Astrocyte (in vitro differentiated cells and primary cell): ENCODE results near the gene PAMR1. TPM values are rescaled to one million over a fixed set of nuclear protein-coding genes. Genes with fewer than 3 reads are reported as not detected.
A peak's percentile ranks its signal among the peaks of the same experiment; 100 is the strongest.

Experiments used
- DNase-seq: peaks from one replicate; pipeline ENCODE4 v3.0.0-alpha.2; 2010; ENCODE audit warnings: low read depth
- FAIRE-seq: peaks from 2 replicates; lab custom pipeline; 2011; peaks lifted over from hg19 to GRCh38; lab: Jason Lieb, UNC
- H2AFZ ChIP-seq: 2 replicates; pipeline ENCODE4 v1.6.0; 2012; ENCODE audit warnings: low read depth, low read length, inconsistent platforms
- H3K27ac ChIP-seq: 2 replicates; pipeline ENCODE4 v1.5.1; 2011; ENCODE audit warnings: low read depth, low read length, inconsistent platforms
- H3K27me3 ChIP-seq: 2 replicates; pipeline ENCODE4 v1.6.0; 2011; ENCODE audit warnings: low read length, inconsistent platforms; ENCODE audit not compliant: insufficient read depth
- H3K36me3 ChIP-seq: 2 replicates; pipeline ENCODE4 v1.5.1; 2011; ENCODE audit warnings: low read length, inconsistent platforms; ENCODE audit not compliant: insufficient read depth
- H3K4me1 ChIP-seq: 2 replicates; pipeline ENCODE4 v1.5.1; 2011; ENCODE audit warnings: low read length, inconsistent platforms; ENCODE audit not compliant: insufficient read depth
- H3K4me2 ChIP-seq: 2 replicates; pipeline ENCODE4 v1.6.0; 2012; ENCODE audit warnings: low read length, inconsistent platforms
- H3K4me3 ChIP-seq: 2 replicates; pipeline ENCODE4 v1.5.1; 2011; ENCODE audit warnings: low read depth, mild to moderate bottlenecking, low read length, inconsistent platforms; ENCODE audit not compliant: insufficient read depth
- H3K79me2 ChIP-seq: 2 replicates; pipeline ENCODE4 v1.6.0; 2012; ENCODE audit warnings: mild to moderate bottlenecking, low read length, inconsistent platforms; ENCODE audit not compliant: insufficient read depth
- H3K9ac ChIP-seq: 2 replicates; pipeline ENCODE4 v1.6.0; 2012; ENCODE audit warnings: mild to moderate bottlenecking, low read length, inconsistent platforms
- H3K9me3 ChIP-seq: 2 replicates; pipeline ENCODE4 v1.5.1; 2012; ENCODE audit warnings: low read depth, mild to moderate bottlenecking, low read length, inconsistent platforms; ENCODE audit not compliant: insufficient read depth
- H4K20me1 ChIP-seq: 2 replicates; pipeline ENCODE4 v1.6.0; 2012; ENCODE audit warnings: low read length, inconsistent platforms; ENCODE audit not compliant: insufficient read depth
- H3K27ac Mint-ChIP-seq: one replicate; pipeline ENCODE4 v1.8.0; 2021; ENCODE audit warnings: mild to moderate bottlenecking, mixed read lengths; ENCODE audit not compliant: unreplicated experiment
- H3K27me3 Mint-ChIP-seq: one replicate; pipeline ENCODE4 v1.8.0; 2021; ENCODE audit warnings: low read depth, mixed read lengths; ENCODE audit not compliant: unreplicated experiment
- H3K36me3 Mint-ChIP-seq: one replicate; pipeline ENCODE4 v1.8.0; 2021; ENCODE audit warnings: low read depth, mixed read lengths; ENCODE audit not compliant: unreplicated experiment
- H3K4me1 Mint-ChIP-seq: one replicate; pipeline ENCODE4 v1.8.0; 2021; ENCODE audit warnings: low read depth, mixed read lengths; ENCODE audit not compliant: unreplicated experiment
- H3K4me3 Mint-ChIP-seq: one replicate; pipeline ENCODE4 v1.8.0; 2021; ENCODE audit warnings: mild to moderate bottlenecking, moderate library complexity, mixed read lengths; ENCODE audit not compliant: unreplicated experiment
- H3K9me3 Mint-ChIP-seq: one replicate; pipeline ENCODE4 v1.8.0; 2021; ENCODE audit warnings: mild to moderate bottlenecking, mixed read lengths; ENCODE audit not compliant: unreplicated experiment
- CTCF ChIP-seq: IDR thresholded peaks from 2 replicates; pipeline ENCODE4 v1.5.1; 2011; ENCODE audit warnings: low read depth, mild to moderate bottlenecking, inconsistent platforms, low read length, moderate library complexity; ENCODE audit not compliant: insufficient read depth
- EZH2 ChIP-seq: IDR thresholded peaks from 2 replicates; pipeline ENCODE4 v1.6.1; 2012; ENCODE audit warnings: mild to moderate bottlenecking, low read length, inconsistent platforms; ENCODE audit not compliant: insufficient read depth
- total RNA-seq: library from RNA; stranded (reverse); gene quantifications from 2 replicates; pipeline ENCODE4 v1.2.1, GENCODE V29; 2021

The PAMR1 gene
- total RNA-seq, 1 donor from 2014 or later, result 12.6 TPM

- no peaks in the 10 kb centered on the region for H3K79me2 ChIP-seq
- H3K9ac ChIP-seq, result no peak overlapping the region
- Mint-ChIP-seq H3K36me3 (peaks cover 12% of the 10 kb centered on the region), H3K27me3 (peaks cover 18% of the 10 kb centered on the region), H3K27ac (no peak overlapping the region), H3K9me3 (no peaks in the 10 kb centered on the region), H3K4me1 (no peaks in the 10 kb centered on the region), H3K4me3 (no peak overlapping the region)
- H3K9me3 ChIP-seq, result no peaks in the 10 kb centered on the region
- DNase-seq (no peak), FAIRE-seq (peak; percentile 56)
- no peaks in the 10 kb centered on the region for H3K36me3 ChIP-seq
- TF ChIP-seq EZH2 (no peak), CTCF (peak; percentile 25)
- no peak overlapping the region for H3K4me3 ChIP-seq
- H2AFZ ChIP-seq, result no peak overlapping the region
- H3K4me2 ChIP-seq, result no peak overlapping the region
- no peak overlapping the region for H3K27ac ChIP-seq
- H3K27me3 ChIP-seq, result no peaks in the 10 kb centered on the region
- H4K20me1 ChIP-seq, result no peaks in the 10 kb centered on the region
- H3K4me1 ChIP-seq, result peaks cover 3% of the 10 kb centered on the region
Observed at GRCh38 chr11:35464308-35464707, 61.1 kb downstream of the PAMR1 start.

- Mint-ChIP-seq H3K27me3 (peaks cover 11% of the 10 kb centered on the region), H3K4me3 (no peak overlapping the region), H3K4me1 (peaks cover 2% of the 10 kb centered on the region), H3K9me3 (no peaks in the 10 kb centered on the region), H3K36me3 (peaks cover 12% of the 10 kb centered on the region), H3K27ac (no peak overlapping the region)
- Histone ChIP-seq H3K36me3 (no peaks in the 10 kb centered on the region), H3K27me3 (no peaks in the 10 kb centered on the region), H3K79me2 (no peaks in the 10 kb centered on the region), H3K27ac (no peak overlapping the region), H3K4me1 (peaks cover 3% of the 10 kb centered on the region), H4K20me1 (no peaks in the 10 kb centered on the region), H2AFZ (no peak overlapping the region), H3K4me3 (no peak overlapping the region), H3K9me3 (no peaks in the 10 kb centered on the region), H3K4me2 (no peak overlapping the region), H3K9ac (no peak overlapping the region)
- TF ChIP-seq EZH2 (no peak), CTCF (no peak)
- no peak for FAIRE-seq
- no peak for DNase-seq
Observed at GRCh38 chr11:35463331-35463751, 62.1 kb downstream of the PAMR1 start.

GRCh38 chr11:35461917-35462538 is 63.4 kb downstream of the PAMR1 start:
- H3K79me2 ChIP-seq, result no peaks in the 10 kb centered on the region
- H3K36me3 ChIP-seq, result no peaks in the 10 kb centered on the region
- peaks cover 3% of the 10 kb centered on the region for H3K4me1 ChIP-seq
- no peaks in the 10 kb centered on the region for H3K27me3 ChIP-seq
- H2AFZ ChIP-seq, result no peak overlapping the region
- Mint-ChIP-seq H3K27ac (no peak overlapping the region), H3K27me3 (peaks cover 3% of the 10 kb centered on the region), H3K36me3 (peaks cover 7% of the 10 kb centered on the region), H3K4me3 (no peak overlapping the region), H3K9me3 (no peaks in the 10 kb centered on the region), H3K4me1 (peaks cover 2% of the 10 kb centered on the region)
- no peak overlapping the region for H3K4me3 ChIP-seq
- FAIRE-seq (no peak), DNase-seq (no peak)
- TF ChIP-seq EZH2 (no peak), CTCF (no peak)
- no peaks in the 10 kb centered on the region for H3K9me3 ChIP-seq
- H3K27ac ChIP-seq, result no peak overlapping the region
- H4K20me1 ChIP-seq, result no peaks in the 10 kb centered on the region
- no peak overlapping the region for H3K4me2 ChIP-seq
- H3K9ac ChIP-seq, result no peak overlapping the region
